ENCODE data around the gene DSC1. TPM values are rescaled to one million over a fixed set of nuclear protein-coding genes. Genes with fewer than 3 reads are reported as not detected.
"Not testable (repeated sequence)": the region's sequence is repeated elsewhere in the genome, so short reads cannot be mapped to it uniquely, and the experiment has no call there.

DSC1 gene
- total and polyA plus RNA-seq, 12 donors = 0.03 to 21.8 (median 7.7) TPM

GRCh38 chr18:31134988-31135529, 27.6 kb downstream of the DSC1 start:
- intact Hi-C loops (cut with DNase I) = no loop called here
- no peaks in the 10 kb centered on the region for H3K27me3 ChIP-seq
- H3K4me3 ChIP-seq = no peak overlapping the region
- H3K36me3 ChIP-seq = no peaks in the 10 kb centered on the region
- DNase-seq (no peak), ATAC-seq (no peak)
- H3K4me1 ChIP-seq = no peaks in the 10 kb centered on the region
- TF ChIP-seq CTCF (IDR thresholded peaks at IDR 0.05) = no peak
- H3K27ac ChIP-seq = no peak overlapping the region
- H3K9me3 ChIP-seq = no peaks in the 10 kb centered on the region
- 79% methylated on average over 4 of the region's 4 CpGs for whole genome bisulfite sequencing, 2 donors

- no peak overlapping the region for H3K4me3 ChIP-seq
- WGBS, 2 donors = 80 to 82% methylated on average over 1 of the region's 1 CpG
- no peak for TF ChIP-seq CTCF (IDR thresholded peaks at IDR 0.05)
- ATAC-seq (no peak), DNase-seq (no peak)
- no peak overlapping the region for H3K27ac ChIP-seq
- peaks cover 0 to 7% (median 0%) of the 10 kb centered on the region in 11 donors for H3K9me3 ChIP-seq
- no peaks in the 10 kb centered on the region for H3K27me3 ChIP-seq
- intact Hi-C loops (cut with DNase I) = no loop called here
- H3K36me3 ChIP-seq = no peaks in the 10 kb centered on the region
- H3K4me1 ChIP-seq = no peaks in the 10 kb centered on the region
These were observed 33.1 kb downstream of the DSC1 start for GRCh38 chr18:31129398-31130115.

- intact Hi-C loops (cut with DNase I) = no loop called here
- WGBS, 2 donors = 85 to 86% methylated on average over 1 of the region's 1 CpG
These were observed 36.8 kb downstream of the DSC1 start for GRCh38 chr18:31125878-31126277.

GRCh38 chr18:31123125-31123524, 39.5 kb downstream of the DSC1 start:
- WGBS, 2 donors = 88 to 93% methylated on average over 2 of the region's 2 CpGs
- DNase-seq; H3K4me1 ChIP-seq; intact Hi-C loops (cut with DNase I); H3K36me3 ChIP-seq; ATAC-seq; H3K27me3 ChIP-seq; H3K9me3 ChIP-seq; H3K27ac ChIP-seq; H3K4me3 ChIP-seq: not testable (repeated sequence)

More at GRCh38 chr18:31125878-31126277, 36.8 kb downstream of the DSC1 start:
- Histone ChIP-seq H3K9me3 (peaks cover 0 to 7% (median 0%) of the 10 kb centered on the region in 11 donors), H3K27ac (no peak overlapping the region), H3K4me1 (no peaks in the 10 kb centered on the region), H3K27me3 (no peaks in the 10 kb centered on the region), H3K36me3 (no peaks in the 10 kb centered on the region), H3K4me3 (no peak overlapping the region)
- DNase-seq (no peak), ATAC-seq (no peak)
- TF ChIP-seq CTCF (IDR thresholded peaks at IDR 0.05) = no peak

- H3K36me3 ChIP-seq = no peaks in the 10 kb centered on the region
- DNase-seq (no peak), ATAC-seq (no peak)
- TF ChIP-seq CTCF (IDR thresholded peaks at IDR 0.05) = no peak
- intact Hi-C loops (cut with DNase I) = no loop called here
- no peak overlapping the region for H3K4me3 ChIP-seq
- H3K27me3 ChIP-seq = no peaks in the 10 kb centered on the region
- H3K9me3 ChIP-seq = no peaks in the 10 kb centered on the region
- H3K27ac ChIP-seq = no peak overlapping the region
- H3K4me1 ChIP-seq = no peaks in the 10 kb centered on the region
- 69 to 83% methylated on average over 2 of the region's 2 CpGs for WGBS, 2 donors
These were observed 42.1 kb downstream of the DSC1 start for GRCh38 chr18:31120594-31120993.
